Ascending aorta (tissue), 2 donors: Measurements from ENCODE around the gene AUH. TPM values are rescaled to one million over a fixed set of nuclear protein-coding genes. Genes with fewer than 3 reads are reported as not detected.
A peak's percentile ranks its signal among the peaks of the same experiment; 100 is the strongest.

ENCODE experiments used
- DNase-seq, 2 donors: peaks; one replicate each; pipeline ENCODE4 v3.0.0-alpha.2; 2019; ENCODE audit warnings: low spot score in 2 of 2
- H3K27ac ChIP-seq, 2 donors: fragments of 200-600 bp; sonication (generic); one replicate each; pipeline ENCODE4 v1.5.1; 2016 to 2017; ENCODE audit warnings: mild to moderate bottlenecking in 1 of 2
- H3K27me3 ChIP-seq: fragments of 200-600 bp; sonication (generic); one replicate; pipeline ENCODE4 v1.5.1; 2017
- H3K36me3 ChIP-seq, 2 donors: fragments of 200-600 bp; sonication (generic); one replicate each; pipeline ENCODE4 v1.5.1; 2016
- H3K4me1 ChIP-seq, 2 donors: fragments of 200-600 bp; sonication (generic); one replicate each; pipeline ENCODE4 v1.5.1; 2016 to 2017; ENCODE audit warnings: mild to moderate bottlenecking in 1 of 2
- H3K4me3 ChIP-seq, 2 donors: fragments of 200-600 bp; sonication (generic); one replicate each; pipeline ENCODE4 v1.5.1; 2016 to 2017; ENCODE audit warnings: mild to moderate bottlenecking in 1 of 2
- H3K9me3 ChIP-seq, 2 donors: fragments of 200-600 bp; sonication (generic); one replicate each; pipeline ENCODE4 v1.5.1; 2016
- intact Hi-C: fragments of 100-400 bp; cut with DNase I; formaldehyde crosslinking; loops from one replicate; pipeline ENCODE4 v1.15.1; 2023
- total RNA-seq: library from RNA; depleted of rRNA; stranded (reverse); fragments of >200 nt; gene quantifications from one replicate; pipeline ENCODE4 v1.1.0, GENCODE V29; 2016
- TF ChIP-seq, protein P1 (sequence below), 3 experiments: fragments of 200-600 bp in 2 of 3; fragments of 450-650 bp in 1 of 3; sonication (generic) in 2 of 3; IDR thresholded peaks; one replicate each; pipeline ENCODE4 v1.5.1; 2016 to 2019; ENCODE audit warnings: antibody characterized with exemption in 3 of 3, mild to moderate bottlenecking in 1 of 3, moderate library complexity in 1 of 3

Gene AUH
- total RNA-seq, 1 donor from 2014 or later, result 46.2 TPM

DNA sequence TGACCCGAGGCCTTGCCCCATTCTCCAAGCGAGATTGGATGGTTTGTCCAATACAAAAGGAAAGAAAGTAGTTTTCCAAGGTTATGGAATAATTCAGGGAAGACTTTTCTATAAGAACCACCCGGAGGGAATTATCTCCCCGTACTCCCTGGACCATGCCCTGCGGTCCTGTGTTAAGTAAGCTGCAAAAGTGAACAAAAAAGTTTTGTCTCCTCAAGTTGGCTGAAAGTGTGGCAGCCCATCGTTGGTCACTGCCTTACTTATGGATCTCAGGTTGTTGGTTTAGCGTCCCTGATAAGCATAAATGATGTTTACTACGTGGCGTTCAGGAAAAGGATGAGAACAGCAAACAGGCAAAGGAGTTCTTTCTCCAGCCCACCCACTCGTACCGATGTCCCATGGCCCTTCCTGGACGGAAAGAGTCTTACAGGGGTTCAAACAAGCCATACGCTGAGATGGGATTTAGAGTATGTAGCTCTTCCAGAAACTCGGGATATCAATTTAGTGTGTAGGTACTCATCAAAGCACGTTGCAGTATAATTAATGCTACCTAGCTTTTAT, 413 bp upstream of the AUH start:
- Histone ChIP-seq H3K27me3 (no peaks in the 10 kb centered on the region), H3K27ac (peak overlapping the region; percentile 86 to 88), H3K36me3 (no peaks in the 10 kb centered on the region), H3K9me3 (no peaks in the 10 kb centered on the region), H3K4me1 (peaks cover 0 to 7% of the 10 kb centered on the region in 2 donors), H3K4me3 (peak overlapping the region; percentile 89 to 96)
- TF ChIP-seq, protein P1, sequence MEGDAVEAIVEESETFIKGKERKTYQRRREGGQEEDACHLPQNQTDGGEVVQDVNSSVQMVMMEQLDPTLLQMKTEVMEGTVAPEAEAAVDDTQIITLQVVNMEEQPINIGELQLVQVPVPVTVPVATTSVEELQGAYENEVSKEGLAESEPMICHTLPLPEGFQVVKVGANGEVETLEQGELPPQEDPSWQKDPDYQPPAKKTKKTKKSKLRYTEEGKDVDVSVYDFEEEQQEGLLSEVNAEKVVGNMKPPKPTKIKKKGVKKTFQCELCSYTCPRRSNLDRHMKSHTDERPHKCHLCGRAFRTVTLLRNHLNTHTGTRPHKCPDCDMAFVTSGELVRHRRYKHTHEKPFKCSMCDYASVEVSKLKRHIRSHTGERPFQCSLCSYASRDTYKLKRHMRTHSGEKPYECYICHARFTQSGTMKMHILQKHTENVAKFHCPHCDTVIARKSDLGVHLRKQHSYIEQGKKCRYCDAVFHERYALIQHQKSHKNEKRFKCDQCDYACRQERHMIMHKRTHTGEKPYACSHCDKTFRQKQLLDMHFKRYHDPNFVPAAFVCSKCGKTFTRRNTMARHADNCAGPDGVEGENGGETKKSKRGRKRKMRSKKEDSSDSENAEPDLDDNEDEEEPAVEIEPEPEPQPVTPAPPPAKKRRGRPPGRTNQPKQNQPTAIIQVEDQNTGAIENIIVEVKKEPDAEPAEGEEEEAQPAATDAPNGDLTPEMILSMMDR (IDR thresholded peaks at IDR 0.05), result no peak
- intact Hi-C loops, result loop anchor here (2.0 to 5.0 kb wide), 5 partner anchors 60 to 1755 kb away; partner anchors contain the start of gene GADD45G
- DNase-seq, result no peak

DNA sequence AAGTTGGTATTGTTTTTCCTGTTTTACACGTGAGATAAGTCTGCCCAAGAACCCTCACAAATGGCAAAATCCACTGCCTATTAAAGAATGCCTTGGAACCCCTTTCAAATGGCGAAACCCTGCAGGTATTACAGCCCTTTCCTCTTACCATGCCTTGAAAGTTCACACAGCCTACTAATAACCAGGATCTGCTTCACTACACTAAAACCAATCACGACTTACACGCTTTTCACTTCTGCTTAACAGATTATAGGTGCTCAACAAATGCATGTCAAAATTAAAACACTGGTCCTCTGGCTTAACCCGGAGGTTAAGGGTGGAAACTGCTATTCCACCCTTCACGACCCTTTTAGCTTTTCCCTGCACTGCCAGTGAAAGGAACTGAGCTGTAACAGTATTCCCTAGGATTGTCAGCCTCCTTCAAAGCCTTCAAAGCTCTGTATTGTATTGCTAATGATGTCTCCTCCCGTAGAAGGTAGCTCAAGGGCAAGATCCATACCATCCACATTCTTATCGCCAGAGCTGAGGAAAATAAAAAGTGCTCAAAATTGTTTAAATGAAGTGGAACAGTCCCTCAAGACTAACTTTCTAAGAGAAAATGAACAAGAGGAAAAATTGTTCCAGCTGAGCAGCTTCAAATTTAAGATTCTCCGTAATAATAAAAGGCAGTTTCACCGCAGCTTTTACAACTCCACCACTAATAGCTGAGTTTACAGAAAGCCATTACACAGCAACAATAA, 997 bp downstream of the AUH start:
- TF ChIP-seq, protein P1 (IDR thresholded peaks at IDR 0.05), result no peak
- DNase-seq, result no peak
- no peaks in the 10 kb centered on the region for H3K9me3 ChIP-seq
- intact Hi-C loops, result loop anchor here (1.0 to 5.0 kb wide), 7 partner anchors 58 to 1753 kb away; partner anchors contain the start of gene GADD45G
- H3K36me3 ChIP-seq, result no peaks in the 10 kb centered on the region
- peak overlapping the region; percentile 89 to 96 for H3K4me3 ChIP-seq
- H3K4me1 ChIP-seq, result peaks cover 0 to 7% of the 10 kb centered on the region in 2 donors
- H3K27me3 ChIP-seq, result no peaks in the 10 kb centered on the region
- peak overlapping the region; percentile 86 to 88 for H3K27ac ChIP-seq

DNA sequence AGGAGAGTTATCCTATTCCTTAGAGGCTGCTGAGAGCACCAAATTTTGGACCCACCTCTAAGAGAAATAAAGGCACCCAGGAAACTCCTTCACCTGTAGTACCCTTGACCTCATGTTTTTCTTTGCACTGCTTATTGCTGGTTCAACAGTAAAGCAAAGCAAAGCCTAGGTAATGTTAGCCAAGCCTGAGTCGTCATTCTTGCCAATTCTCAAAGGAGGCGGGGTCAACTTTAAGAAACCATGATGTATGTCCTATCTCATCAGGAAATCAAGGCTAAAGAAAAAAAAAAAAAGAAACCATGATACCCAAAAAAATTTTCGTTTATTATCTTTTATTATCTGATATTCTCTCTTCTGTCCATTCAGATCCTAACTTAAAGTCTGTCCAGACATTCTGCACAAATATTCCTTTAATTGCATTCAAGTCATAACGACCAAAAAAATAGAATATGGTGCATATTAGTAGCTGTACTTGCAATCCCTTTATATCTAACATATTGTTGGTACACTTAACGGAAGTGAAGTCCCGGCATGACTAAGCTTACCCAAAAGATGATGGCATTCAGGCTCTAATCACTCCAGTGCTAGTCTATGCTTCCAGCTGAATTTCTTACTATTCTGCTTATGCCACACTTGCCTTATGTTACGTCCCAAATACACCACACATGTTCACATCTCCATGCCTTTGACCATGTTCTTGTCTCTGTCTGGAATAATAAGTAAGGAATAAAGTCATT, 1.8 kb downstream of the AUH start:
- Histone ChIP-seq H3K4me3 (peak overlapping the region; percentile 89 to 96), H3K4me1 (peaks cover 0 to 7% of the 10 kb centered on the region in 2 donors), H3K27ac (peak overlapping the region in 1 of 2 donors; percentile 86), H3K36me3 (peaks cover 0 to under 1% of the 10 kb centered on the region in 2 donors), H3K27me3 (no peaks in the 10 kb centered on the region), H3K9me3 (no peaks in the 10 kb centered on the region)
- TF ChIP-seq, protein P1 (IDR thresholded peaks at IDR 0.05), result no peak
- no peak for DNase-seq
- intact Hi-C loops, result loop anchor here (2.0 to 5.0 kb wide), 5 partner anchors 58 to 1753 kb away; partner anchors contain the start of gene GADD45G

DNA sequence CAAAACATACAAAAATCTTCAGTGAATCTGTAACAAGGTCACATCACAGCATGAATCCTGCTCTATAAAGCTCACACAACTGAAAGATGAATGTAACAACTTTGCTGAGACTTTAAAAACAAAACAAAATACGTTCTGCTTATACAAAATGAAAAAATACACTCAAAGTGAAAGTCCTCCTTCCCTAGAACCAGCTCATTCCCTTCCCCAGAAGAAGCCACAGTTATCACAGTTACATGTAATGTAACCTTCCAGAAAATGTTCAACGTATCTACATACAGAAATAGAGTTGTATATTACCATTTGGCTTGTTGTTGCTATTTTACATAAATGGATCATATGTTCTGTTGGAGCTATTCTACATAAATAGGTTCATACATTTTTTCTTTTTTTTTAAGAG, 2.6 kb downstream of the AUH start:
- intact Hi-C loops, result no loop called here
- no peak overlapping the region for H3K27ac ChIP-seq
- H3K9me3 ChIP-seq, result no peaks in the 10 kb centered on the region
- TF ChIP-seq, protein P1 (IDR thresholded peaks at IDR 0.05), result no peak
- H3K36me3 ChIP-seq, result peaks cover 0 to 7% of the 10 kb centered on the region in 2 donors
- no peak for DNase-seq
- no peaks in the 10 kb centered on the region for H3K27me3 ChIP-seq
- no peak overlapping the region for H3K4me3 ChIP-seq
- H3K4me1 ChIP-seq, result peaks cover 0 to 7% of the 10 kb centered on the region in 2 donors

DNA sequence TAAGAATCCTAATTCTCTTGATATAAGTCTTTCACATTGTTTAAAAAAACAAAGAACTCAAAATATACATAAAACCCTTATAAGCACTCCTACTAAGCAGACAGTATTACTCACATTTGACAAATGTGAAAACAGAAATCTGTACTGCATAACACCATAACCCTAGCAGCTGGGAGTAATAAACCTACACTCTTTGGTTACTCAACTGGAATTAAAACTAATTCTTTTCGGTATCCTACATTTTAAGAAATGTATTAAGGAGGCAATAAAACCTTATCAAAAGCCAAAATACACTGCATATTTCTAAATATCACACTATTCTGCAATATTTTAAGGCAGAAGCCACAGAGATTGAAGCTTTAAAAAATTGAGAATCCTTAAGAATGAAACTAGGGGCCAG, 6.8 kb downstream of the AUH start:
- TF ChIP-seq, protein P1 (IDR thresholded peaks at IDR 0.05), result no peak
- Histone ChIP-seq H3K36me3 (peaks cover 14 to 16% of the 10 kb centered on the region in 2 donors), H3K27ac (no peak overlapping the region), H3K4me3 (no peak overlapping the region), H3K27me3 (no peaks in the 10 kb centered on the region), H3K9me3 (no peaks in the 10 kb centered on the region), H3K4me1 (no peaks in the 10 kb centered on the region)
- intact Hi-C loops, result no loop called here
- no peak for DNase-seq
